Activated B cell treated with CpG ODN at 0.5 μM for 24 hours (primary cell): Measurements from ENCODE around the gene CSDE1. TPM values are rescaled to one million over a fixed set of nuclear protein-coding genes. Genes with fewer than 3 reads are reported as not detected.

Experiments used
- ATAC-seq: fragments of 200-7000 bp; cut with Tn5 transposase; one replicate; pipeline ENCODE4 v1.10.0; 2021; ENCODE audit warnings: low read depth, mild to moderate bottlenecking, moderate library complexity
- CTCF ChIA-PET: fragments of 350-600 bp; sonication (Branson Sonifier 250); formaldehyde crosslinking; loops from one replicate; lab custom pipeline; 2021; ENCODE audit warnings: antibody characterized with exemption; lab: Charles Lee
- POLR2A ChIA-PET: fragments of 350-600 bp; sonication (Branson Sonifier 250); formaldehyde crosslinking; loops from one replicate; lab custom pipeline; 2021; ENCODE audit warnings: antibody characterized with exemption; lab: Charles Lee
- DNase-seq: peaks from one replicate; pipeline ENCODE4 v3.0.0; 2022
- H3K27ac Mint-ChIP-seq: one replicate; pipeline ENCODE4 v1.8.0; 2020; ENCODE audit warnings: mixed read lengths
- H3K27me3 Mint-ChIP-seq: one replicate; pipeline ENCODE4 v1.8.0; 2021; ENCODE audit warnings: mixed read lengths
- H3K36me3 Mint-ChIP-seq: one replicate; pipeline ENCODE4 v1.8.0; 2021; ENCODE audit warnings: low read depth, mixed read lengths
- H3K4me1 Mint-ChIP-seq: one replicate; pipeline ENCODE4 v1.8.0; 2021; ENCODE audit warnings: mixed read lengths
- H3K4me3 Mint-ChIP-seq: one replicate; pipeline ENCODE4 v1.8.0; 2020; ENCODE audit warnings: mild to moderate bottlenecking, mixed read lengths
- H3K9me3 Mint-ChIP-seq: one replicate; pipeline ENCODE4 v1.8.0; 2020; ENCODE audit warnings: mixed read lengths
- CTCF ChIP-seq: fragments of 200-600 bp; IDR thresholded peaks from one replicate; pipeline ENCODE4 v1.8.0; 2022; ENCODE audit warnings: antibody characterized with exemption, mild to moderate bottlenecking
- intact Hi-C: fragments of 100-400 bp; cut with micrococcal nuclease; formaldehyde crosslinking; loops from one replicate; pipeline ENCODE4 v1.15.1; 2024
- total RNA-seq: library from RNA; stranded (reverse); gene quantifications from 2 replicates; pipeline ENCODE4 v1.2.3, GENCODE V29; 2022

CSDE1 gene
- total RNA-seq, 1 donor from 2014 or later: 416 TPM

DNA sequence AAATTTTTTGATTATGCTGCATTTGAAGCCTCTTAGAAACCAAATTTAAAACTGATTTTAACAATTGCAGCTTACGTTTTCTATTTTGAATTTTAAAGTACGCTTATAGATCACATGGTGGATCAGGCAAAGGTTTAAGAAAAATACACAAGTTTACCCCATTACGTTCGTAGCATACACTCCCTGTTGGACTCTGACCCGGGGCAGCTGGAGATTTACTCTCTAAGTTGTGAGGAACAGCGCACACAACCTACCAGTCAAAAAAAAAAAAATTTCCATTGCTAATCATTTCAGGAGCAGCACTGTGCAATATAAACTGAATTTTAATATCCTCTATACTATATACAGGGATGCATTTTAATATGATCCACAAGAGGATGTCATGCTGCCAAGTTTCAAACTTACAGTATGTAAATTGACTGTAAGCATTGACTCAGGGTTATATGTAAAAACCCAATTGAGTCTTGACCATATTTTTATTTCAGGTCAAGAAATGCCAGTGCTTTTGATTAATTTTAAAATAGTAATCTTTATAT is 20.4 kb downstream of the CSDE1 start:
- TF ChIP-seq CTCF: no peak
- CTCF ChIA-PET: no interaction called here
- H3K27ac Mint-ChIP-seq: no peak overlapping the region

GRCh38 chr1:114735479-114735878 is 22.3 kb downstream of the CSDE1 start:
- ATAC-seq: no peak
- Mint-ChIP-seq H3K27me3 (no peaks in the 10 kb centered on the region), H3K9me3 (no peaks in the 10 kb centered on the region), H3K27ac (no peak overlapping the region), H3K4me1 (no peaks in the 10 kb centered on the region), H3K4me3 (no peak overlapping the region), H3K36me3 (peaks cover 83% of the 10 kb centered on the region)
- CTCF ChIA-PET: no interaction called here
- no peak for DNase-seq
- no peak for TF ChIP-seq CTCF
- intact Hi-C loops: loop anchor here (2.0 kb wide), 2 partner anchors 13 to 15 kb away; no protein-coding TSS in a partner anchor
- POLR2A ChIA-PET: no interaction called here

More for the DNA sequence above, 20.4 kb downstream of the CSDE1 start:
- H3K9me3 Mint-ChIP-seq: no peaks in the 10 kb centered on the region
- ATAC-seq (no peak), DNase-seq (no peak)
- no peaks in the 10 kb centered on the region for H3K27me3 Mint-ChIP-seq
- H3K4me3 Mint-ChIP-seq: no peak overlapping the region
- intact Hi-C loops: no loop called here
- POLR2A ChIA-PET: no interaction called here
- H3K36me3 Mint-ChIP-seq: peaks cover 79% of the 10 kb centered on the region
- no peaks in the 10 kb centered on the region for H3K4me1 Mint-ChIP-seq

DNA sequence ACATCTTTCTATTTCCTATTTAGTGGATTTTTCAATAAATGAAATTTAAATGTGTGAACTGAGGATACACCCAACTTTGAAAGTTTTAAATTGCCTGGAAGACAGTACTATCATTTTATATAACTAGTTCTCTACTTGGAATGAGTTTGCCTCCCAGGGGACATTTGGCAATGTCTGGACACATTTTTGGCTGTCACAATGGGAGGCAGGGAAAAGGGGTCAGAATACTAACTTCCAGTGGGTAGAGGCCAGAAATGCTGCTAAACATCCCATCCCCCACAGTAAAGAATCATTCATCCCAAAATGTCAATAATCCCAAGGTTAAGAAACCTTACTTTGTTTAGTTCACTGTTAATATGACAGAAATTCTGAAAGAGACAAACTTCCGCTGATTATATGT is 28.0 kb downstream of the CSDE1 start:
- POLR2A ChIA-PET: interaction anchor here (0.7 kb wide), 1 partner anchor 13 kb away, joined by 3 read pairs; the partner anchor contains the start of gene NRAS
- CTCF ChIA-PET: no interaction called here
- DNase-seq: no peak
- no peak overlapping the region for H3K27ac Mint-ChIP-seq
- H3K4me1 Mint-ChIP-seq: no peaks in the 10 kb centered on the region
- H3K9me3 Mint-ChIP-seq: no peaks in the 10 kb centered on the region
- H3K36me3 Mint-ChIP-seq: peaks cover 96% of the 10 kb centered on the region
- H3K4me3 Mint-ChIP-seq: no peak overlapping the region
- no peak for TF ChIP-seq CTCF
- intact Hi-C loops: no loop called here
- H3K27me3 Mint-ChIP-seq: no peaks in the 10 kb centered on the region
- ATAC-seq: no peak

GRCh38 chr1:114728553-114728952 is 29.2 kb downstream of the CSDE1 start:
- Mint-ChIP-seq H3K27ac (no peak overlapping the region), H3K9me3 (no peaks in the 10 kb centered on the region), H3K4me1 (no peaks in the 10 kb centered on the region), H3K4me3 (no peak overlapping the region), H3K27me3 (no peaks in the 10 kb centered on the region), H3K36me3 (peaks cover 95% of the 10 kb centered on the region)
- TF ChIP-seq CTCF: no peak
- ChIA-PET POLR2A (interaction anchor here (0.7 kb wide), 1 partner anchor 21 kb away, joined by 3 read pairs; no protein-coding TSS in a partner anchor), CTCF (no interaction called here)
- no peak for DNase-seq
- intact Hi-C loops: no loop called here
- ATAC-seq: no peak

GRCh38 chr1:114725230-114725629 is 32.6 kb downstream of the CSDE1 start:
- no peaks in the 10 kb centered on the region for H3K9me3 Mint-ChIP-seq
- H3K27ac Mint-ChIP-seq: no peak overlapping the region
- peaks cover 96% of the 10 kb centered on the region for H3K36me3 Mint-ChIP-seq
- no peak for ATAC-seq
- no peaks in the 10 kb centered on the region for H3K27me3 Mint-ChIP-seq
- no peak for TF ChIP-seq CTCF
- intact Hi-C loops: no loop called here
- no peaks in the 10 kb centered on the region for H3K4me1 Mint-ChIP-seq
- ChIA-PET CTCF (no interaction called here), POLR2A (no interaction called here)
- no peak overlapping the region for H3K4me3 Mint-ChIP-seq
- DNase-seq: no peak
